Uterus (tissue), 2 donors: ENCODE results near the gene NPS.

Experiments
- POLR2A ChIP-seq, 2 donors: fragments of 450-650 bp; IDR thresholded peaks; one replicate each; pipeline ENCODE4 v1.6.1; 2016; ENCODE audit warnings: antibody characterized with exemption in 2 of 2, mild to moderate bottlenecking in 1 of 2, moderate library complexity in 1 of 2
- TF ChIP-seq, protein P1 (sequence below), 4 experiments: fragments of 200-600 bp in 2 of 4; fragments of 450-650 bp in 2 of 4; sonication (generic) in 2 of 4; IDR thresholded peaks; one replicate each; pipeline ENCODE4 v1.5.1; 2016 to 2019; ENCODE audit warnings: antibody characterized with exemption in 4 of 4, mild to moderate bottlenecking in 2 of 4, moderate library complexity in 1 of 4

DNA sequence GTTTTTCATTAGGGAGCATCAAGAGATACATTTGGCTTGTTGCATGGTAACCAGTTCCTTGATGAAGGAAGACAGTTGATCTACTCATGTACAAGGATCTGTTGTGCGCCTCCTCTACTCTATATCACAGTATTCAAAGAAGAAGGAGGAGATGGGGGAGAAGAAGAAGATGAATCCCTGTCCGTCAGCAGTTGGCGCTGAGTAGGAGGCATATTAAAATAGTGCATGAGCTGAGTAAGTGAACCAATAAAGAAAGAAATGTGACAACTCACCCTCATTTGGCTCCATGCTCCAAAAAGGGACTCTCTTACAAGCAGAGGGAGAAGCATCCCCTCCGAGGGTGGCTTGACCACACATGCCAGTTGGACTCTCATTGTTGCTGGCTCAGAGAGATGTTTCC lies 20.1 kb downstream of the NPS start:
- TF ChIP-seq, protein P1, sequence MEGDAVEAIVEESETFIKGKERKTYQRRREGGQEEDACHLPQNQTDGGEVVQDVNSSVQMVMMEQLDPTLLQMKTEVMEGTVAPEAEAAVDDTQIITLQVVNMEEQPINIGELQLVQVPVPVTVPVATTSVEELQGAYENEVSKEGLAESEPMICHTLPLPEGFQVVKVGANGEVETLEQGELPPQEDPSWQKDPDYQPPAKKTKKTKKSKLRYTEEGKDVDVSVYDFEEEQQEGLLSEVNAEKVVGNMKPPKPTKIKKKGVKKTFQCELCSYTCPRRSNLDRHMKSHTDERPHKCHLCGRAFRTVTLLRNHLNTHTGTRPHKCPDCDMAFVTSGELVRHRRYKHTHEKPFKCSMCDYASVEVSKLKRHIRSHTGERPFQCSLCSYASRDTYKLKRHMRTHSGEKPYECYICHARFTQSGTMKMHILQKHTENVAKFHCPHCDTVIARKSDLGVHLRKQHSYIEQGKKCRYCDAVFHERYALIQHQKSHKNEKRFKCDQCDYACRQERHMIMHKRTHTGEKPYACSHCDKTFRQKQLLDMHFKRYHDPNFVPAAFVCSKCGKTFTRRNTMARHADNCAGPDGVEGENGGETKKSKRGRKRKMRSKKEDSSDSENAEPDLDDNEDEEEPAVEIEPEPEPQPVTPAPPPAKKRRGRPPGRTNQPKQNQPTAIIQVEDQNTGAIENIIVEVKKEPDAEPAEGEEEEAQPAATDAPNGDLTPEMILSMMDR (IDR thresholded peaks at IDR 0.05): no peak
- TF ChIP-seq POLR2A (IDR thresholded peaks at IDR 0.05): no peak
